ENCODE results near the gene TMPRSS3.

The TMPRSS3 gene

GRCh38 chr21:42331660-42332059, 64.2 kb downstream of the TMPRSS3 start:
- DNase-seq (ENCODE audit: low read depth): no peak

- DNase-seq (ENCODE audit: low read depth): no peak
Measured at GRCh38 chr21:42330380-42331371, 65.2 kb downstream of the TMPRSS3 start.

- no peak for DNase-seq (ENCODE audit: low read depth)
Measured at GRCh38 chr21:42324896-42325295, 71.0 kb downstream of the TMPRSS3 start.

Measured in T-helper 22 cell (primary cell).